ENCODE measurements around the gene CUBN.

Gene CUBN

DNA sequence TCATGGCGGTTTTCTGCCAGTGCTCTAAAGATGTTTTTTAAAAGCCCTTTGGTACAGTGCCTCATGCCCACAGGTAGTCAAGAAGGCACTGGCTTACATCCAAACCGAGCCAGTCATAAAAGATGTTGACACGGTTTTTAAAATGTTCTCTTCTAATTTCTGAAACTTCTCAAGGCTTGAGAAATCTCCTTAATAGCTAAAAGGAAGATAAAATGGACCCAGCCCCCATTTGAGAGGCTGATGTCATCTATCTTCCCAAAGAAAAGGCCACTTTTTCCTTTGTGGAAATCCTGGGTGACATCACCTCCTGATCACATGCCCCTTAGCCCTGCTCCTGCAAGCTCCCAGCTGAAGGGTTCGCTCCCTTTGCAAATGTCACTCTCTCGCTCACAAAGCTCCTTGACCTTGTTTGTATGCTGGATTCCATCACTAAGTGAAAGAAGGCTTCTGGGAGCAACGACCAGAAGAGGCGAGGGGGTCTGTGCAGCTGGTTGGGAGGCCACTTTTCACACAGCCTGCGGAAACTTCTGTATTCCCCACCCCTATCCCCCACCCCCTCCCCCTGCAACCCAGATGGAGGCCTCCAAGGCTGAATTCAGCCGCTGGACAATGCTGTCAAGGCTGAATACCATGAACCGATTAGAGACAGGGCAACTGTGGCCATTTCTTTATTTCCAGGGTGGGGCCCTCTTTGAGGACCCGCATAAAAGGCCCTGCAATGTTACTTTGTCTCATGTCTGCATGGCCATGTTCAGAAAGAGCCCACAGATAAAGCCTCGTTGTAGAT, 122.8 kb downstream of the CUBN start:
- DNase-seq, result no peak

DNA sequence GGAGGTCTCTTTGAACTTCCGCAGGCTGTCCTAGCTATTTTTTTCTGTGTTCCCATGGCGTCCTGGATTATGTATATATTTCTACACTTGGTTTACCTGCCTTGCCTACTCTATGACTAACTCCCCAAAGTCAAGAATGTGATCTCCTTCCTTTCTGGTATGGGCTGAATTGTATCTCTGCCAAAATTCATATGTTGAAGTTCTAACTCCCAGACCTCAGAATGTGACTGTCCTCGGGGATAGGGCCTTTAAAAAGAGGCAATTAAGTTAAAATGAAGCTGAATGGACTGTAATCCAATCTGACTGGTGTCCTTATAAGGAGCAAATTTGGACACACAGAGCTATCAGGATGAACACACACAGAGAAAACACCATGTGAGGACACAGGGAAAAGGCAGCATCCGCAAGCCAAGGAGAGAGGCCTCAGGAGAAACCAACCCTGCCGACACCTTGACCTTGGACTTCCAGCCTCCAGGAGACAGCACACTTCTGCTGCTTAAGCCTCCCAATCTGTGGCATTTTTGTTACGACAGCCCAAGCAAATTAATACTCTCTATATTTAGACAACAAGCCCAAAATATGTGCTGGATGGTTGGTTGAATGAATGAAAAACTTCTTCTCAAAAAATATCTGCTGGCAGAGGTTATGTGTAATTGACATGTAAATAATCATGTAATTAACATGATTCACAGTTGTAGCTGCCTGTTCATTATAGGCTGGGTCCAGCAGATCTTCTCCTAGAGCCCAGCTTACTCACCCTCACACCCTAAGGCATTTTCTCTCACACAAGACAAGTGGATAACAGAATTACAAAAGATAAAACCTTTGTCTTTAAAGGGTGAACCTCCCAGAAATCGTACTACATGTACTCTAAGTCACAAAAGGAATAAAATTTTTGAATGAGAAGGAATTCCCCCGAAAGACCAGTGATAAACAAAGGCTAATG, 123.7 kb downstream of the CUBN start:
- no peak for DNase-seq

- no peak for DNase-seq
Measured at GRCh38 chr10:17004801-17005380, 124.7 kb downstream of the CUBN start.

- no peak for DNase-seq
Measured at GRCh38 chr10:17003651-17004286, 125.8 kb downstream of the CUBN start.

DNA sequence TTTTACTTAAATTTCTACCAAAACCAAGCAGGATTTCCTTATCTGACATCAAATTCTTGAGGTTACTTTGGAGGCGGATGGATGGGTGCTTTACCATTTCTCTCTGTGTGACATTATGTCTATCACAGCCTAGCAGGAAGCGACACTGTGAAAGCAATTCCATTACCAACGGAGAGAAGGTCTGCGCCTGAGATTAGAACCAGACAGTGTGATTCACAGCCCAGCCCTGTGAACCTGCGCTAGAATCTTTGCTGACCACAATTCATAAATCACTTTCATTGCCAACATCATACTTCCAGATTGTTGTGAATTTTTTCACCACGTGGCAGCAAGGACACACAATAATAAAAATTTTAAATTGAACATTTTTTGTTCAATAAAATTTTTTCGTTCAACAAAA, 126.5 kb downstream of the CUBN start:
- no peak for DNase-seq

DNA sequence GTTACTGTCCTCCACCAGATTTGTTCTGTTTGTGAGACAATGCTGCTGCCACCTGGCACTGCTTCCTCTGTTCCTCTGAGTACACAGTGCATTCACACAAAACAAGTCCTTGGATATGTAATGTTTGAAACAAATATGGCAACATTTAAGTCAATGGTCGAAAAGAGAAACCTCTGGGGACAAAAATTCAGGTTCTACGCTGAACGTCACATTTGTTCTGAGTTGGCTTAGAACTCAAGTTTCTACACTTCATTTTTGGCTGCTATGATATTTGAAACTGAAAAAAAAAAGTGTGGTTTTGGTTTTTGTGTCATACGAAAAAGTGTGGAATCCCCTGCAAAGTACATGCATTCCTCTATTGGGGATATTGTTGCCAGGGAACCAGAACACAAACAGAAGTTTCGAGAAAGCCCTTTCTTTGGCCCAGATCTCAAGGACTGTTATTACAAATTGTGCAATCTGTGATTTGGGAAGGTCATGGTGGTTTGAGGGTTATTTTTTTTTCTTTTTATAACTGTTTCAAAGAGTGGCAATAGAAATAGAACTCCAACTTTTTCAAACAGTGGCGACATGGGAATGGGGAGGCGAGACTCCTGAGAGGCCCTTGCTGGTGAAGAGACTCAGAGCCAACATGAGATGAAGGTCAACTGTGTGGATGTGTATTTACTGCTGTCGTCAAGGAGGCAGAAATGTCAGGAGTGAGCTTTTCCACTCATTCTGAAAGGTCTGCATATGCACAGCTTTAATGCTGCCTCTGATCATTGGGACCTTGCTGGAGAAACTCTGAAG, 127.5 kb downstream of the CUBN start:
- no peak for DNase-seq

GRCh38 chr10:17001297-17001744, 128.3 kb downstream of the CUBN start:
- DNase-seq, result no peak

- DNase-seq, result no peak
Measured at GRCh38 chr10:16999665-17000451, 129.8 kb downstream of the CUBN start.

GRCh38 chr10:16996530-16996964, 133.1 kb downstream of the CUBN start:
- DNase-seq, result no peak

- no peak for DNase-seq
Measured at GRCh38 chr10:16995867-16996529, 133.6 kb downstream of the CUBN start.

- no peak for DNase-seq
Measured at GRCh38 chr10:16993186-16993585, 136.4 kb downstream of the CUBN start.

- DNase-seq, result no peak
Measured at GRCh38 chr10:16992611-16993119, 136.9 kb downstream of the CUBN start.

DNA sequence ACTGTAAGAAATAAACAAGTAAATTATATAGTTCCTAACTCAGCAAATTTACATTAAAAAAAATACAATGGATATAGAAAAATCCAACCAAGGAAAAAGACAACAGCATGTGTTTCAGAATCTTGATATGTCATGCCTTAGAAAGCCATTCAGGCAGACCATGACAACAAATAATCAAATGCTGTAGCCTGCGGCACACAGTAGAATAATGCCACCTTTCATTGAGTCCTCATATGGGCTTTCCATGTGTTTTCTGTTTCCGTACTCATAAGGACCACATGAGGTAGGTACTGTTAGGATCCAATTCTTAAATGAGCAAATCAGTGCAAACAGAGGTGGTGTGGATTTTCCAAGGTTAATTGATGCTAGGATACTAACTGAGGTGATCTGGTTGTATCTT, 138.6 kb downstream of the CUBN start:
- DNase-seq, result no peak

- no peak for DNase-seq
Measured at GRCh38 chr10:16989826-16990293, 139.8 kb downstream of the CUBN start.

DNA sequence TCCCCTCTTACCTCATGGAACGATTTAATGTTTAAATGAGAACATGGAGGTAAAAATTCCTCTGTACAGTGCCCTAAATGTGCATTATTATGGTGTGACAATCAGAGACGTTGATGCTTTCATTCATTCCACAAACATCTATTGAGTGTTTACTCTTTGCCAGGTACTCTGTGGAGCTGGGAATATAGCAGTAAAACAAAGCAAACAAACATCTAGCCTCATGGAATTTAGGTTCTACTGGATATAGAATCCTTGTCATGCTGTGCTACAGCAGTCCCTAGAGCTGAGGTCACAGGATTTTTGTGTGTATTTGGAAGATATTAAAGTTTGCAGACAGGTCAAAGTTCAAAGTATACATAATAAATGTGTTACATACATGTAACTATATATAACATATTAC, 140.7 kb downstream of the CUBN start:
- DNase-seq, result no peak

GRCh38 chr10:16987976-16988610, 141.5 kb downstream of the CUBN start:
- no peak for DNase-seq

DNA sequence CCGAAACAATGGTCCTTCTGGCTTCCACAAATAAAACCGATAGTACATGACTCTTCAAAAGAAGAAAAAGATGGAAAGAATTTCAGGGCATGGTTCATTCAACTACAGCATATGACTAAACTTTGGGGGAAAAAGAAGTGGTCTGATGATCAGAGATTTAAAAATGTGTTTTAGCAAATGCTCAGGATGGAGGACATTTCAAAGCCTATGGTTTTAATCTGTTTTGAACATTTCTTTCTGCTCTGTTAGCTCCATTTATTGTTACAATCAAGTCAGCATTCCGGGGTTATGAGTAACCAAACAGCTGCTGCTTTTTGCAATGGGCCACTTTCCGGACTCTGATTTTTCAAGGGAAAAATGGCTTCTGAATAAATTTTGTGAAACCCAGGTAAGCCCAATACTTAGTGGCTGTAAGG, 142.4 kb downstream of the CUBN start:
- no peak for DNase-seq

GRCh38 chr10:16986406-16987205, 143.0 kb downstream of the CUBN start:
- DNase-seq, result no peak

DNA sequence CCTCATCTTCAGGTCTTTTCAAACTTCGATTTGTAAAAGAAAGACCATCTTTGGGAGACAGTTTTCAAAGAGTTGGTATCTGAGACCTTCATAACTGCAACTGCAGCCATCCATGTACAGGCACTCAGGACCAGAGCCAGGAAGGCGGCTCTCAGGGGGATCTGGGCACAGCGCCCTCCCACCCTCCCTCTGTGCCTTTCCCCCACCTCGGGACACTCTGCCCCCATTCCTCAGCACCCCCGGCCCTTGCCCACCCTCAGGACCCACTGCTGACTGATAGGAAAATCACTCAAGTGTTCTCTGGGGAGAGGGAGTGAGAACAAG, 143.6 kb downstream of the CUBN start:
- DNase-seq, result no peak
